Transverse colon (tissue), 4 donors: ENCODE data around the gene SETD1B.

Experiments used
- POLR2A ChIP-seq: fragments of 450-650 bp; IDR thresholded peaks from one replicate; pipeline ENCODE4 v1.6.1; 2016; ENCODE audit warnings: antibody characterized with exemption, mild to moderate bottlenecking, moderate library complexity
- POLR2AphosphoS5 ChIP-seq, 3 donors: sonication (generic); formaldehyde crosslinking; IDR thresholded peaks; one replicate each; pipeline ENCODE4 v1.6.1; 2016; ENCODE audit warnings: antibody characterized with exemption in 3 of 3
- TF ChIP-seq, protein P1 (sequence below), 5 experiments: fragments of 200-600 bp in 3 of 5; fragments of 450-650 bp in 2 of 5; sonication (generic) in 3 of 5; IDR thresholded peaks; 1 replicate in 2 of 5; 2 replicates in 3 of 5; pipeline ENCODE4 v1.5.1; 2016 to 2017; ENCODE audit warnings: antibody characterized with exemption in 5 of 5, inconsistent platforms in 3 of 5, mild to moderate bottlenecking in 2 of 5, moderate library complexity in 1 of 5

DNA sequence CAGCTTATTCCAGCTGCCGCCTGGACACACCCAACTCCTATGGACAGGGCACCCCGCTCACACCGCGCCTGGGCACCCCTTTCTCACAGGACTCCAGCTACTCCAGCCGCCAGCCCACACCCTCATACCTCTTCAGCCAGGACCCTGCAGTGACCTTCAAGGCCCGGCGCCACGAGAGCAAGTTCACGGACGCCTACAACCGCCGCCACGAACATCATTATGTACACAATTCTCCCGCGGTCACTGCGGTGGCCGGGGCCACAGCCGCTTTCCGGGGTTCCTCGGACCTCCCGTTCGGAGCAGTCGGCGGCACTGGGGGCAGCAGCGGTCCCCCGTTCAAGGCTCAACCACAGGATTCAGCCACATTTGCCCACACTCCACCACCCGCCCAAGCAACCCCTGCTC lies 5.9 kb downstream of the SETD1B start:
- TF ChIP-seq, protein P1, sequence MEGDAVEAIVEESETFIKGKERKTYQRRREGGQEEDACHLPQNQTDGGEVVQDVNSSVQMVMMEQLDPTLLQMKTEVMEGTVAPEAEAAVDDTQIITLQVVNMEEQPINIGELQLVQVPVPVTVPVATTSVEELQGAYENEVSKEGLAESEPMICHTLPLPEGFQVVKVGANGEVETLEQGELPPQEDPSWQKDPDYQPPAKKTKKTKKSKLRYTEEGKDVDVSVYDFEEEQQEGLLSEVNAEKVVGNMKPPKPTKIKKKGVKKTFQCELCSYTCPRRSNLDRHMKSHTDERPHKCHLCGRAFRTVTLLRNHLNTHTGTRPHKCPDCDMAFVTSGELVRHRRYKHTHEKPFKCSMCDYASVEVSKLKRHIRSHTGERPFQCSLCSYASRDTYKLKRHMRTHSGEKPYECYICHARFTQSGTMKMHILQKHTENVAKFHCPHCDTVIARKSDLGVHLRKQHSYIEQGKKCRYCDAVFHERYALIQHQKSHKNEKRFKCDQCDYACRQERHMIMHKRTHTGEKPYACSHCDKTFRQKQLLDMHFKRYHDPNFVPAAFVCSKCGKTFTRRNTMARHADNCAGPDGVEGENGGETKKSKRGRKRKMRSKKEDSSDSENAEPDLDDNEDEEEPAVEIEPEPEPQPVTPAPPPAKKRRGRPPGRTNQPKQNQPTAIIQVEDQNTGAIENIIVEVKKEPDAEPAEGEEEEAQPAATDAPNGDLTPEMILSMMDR (IDR thresholded peaks at IDR 0.05) = no peak
- TF ChIP-seq POLR2A (no peak), POLR2AphosphoS5 (IDR thresholded peaks at IDR 0.05) (no peak)
